Osteoblast (primary cell): ENCODE data around the gene SLC44A5. TPM values are rescaled to one million over a fixed set of nuclear protein-coding genes. Genes with fewer than 3 reads are reported as not detected.
A peak's percentile ranks its signal among the peaks of the same experiment; 100 is the strongest.
"Not testable (repeated sequence)": the region's sequence is repeated elsewhere in the genome, so short reads cannot be mapped to it uniquely, and the experiment has no call there.

Source experiments
- DNase-seq: peaks from one replicate; pipeline ENCODE4 v3.0.0; 2011; ENCODE audit warnings: low spot score, mixed read lengths; ENCODE audit not compliant: insufficient read length; ENCODE audit errors: missing footprints
- H2AFZ ChIP-seq: 2 replicates; pipeline ENCODE4 v1.6.0; 2011; ENCODE audit warnings: mild to moderate bottlenecking, low read length
- H3K27ac ChIP-seq: 2 replicates; pipeline ENCODE4 v1.5.1; 2011; ENCODE audit warnings: mild to moderate bottlenecking, low read depth, low read length, moderate library complexity
- H3K27me3 ChIP-seq: 2 replicates; pipeline ENCODE4 v1.6.0; 2012; ENCODE audit warnings: mild to moderate bottlenecking, control low read depth, inconsistent platforms, low read length, moderate library complexity; ENCODE audit not compliant: insufficient read depth
- H3K36me3 ChIP-seq: 2 replicates; pipeline ENCODE4 v1.5.1; 2011; ENCODE audit warnings: mild to moderate bottlenecking, low read length, control low read depth, moderate library complexity; ENCODE audit not compliant: insufficient read depth
- H3K4me1 ChIP-seq: 2 replicates; pipeline ENCODE4 v1.5.1; 2011; ENCODE audit warnings: mild to moderate bottlenecking, low read length, control low read depth, moderate library complexity; ENCODE audit not compliant: insufficient read depth
- H3K4me2 ChIP-seq: 2 replicates; pipeline ENCODE4 v1.6.0; 2011; ENCODE audit warnings: mild to moderate bottlenecking, low read length; ENCODE audit not compliant: insufficient read depth
- H3K4me3 ChIP-seq: fragments of 200-600 bp; sonication (generic); 3 replicates; pipeline ENCODE4 v1.5.1; 2012; ENCODE audit warnings: mild to moderate bottlenecking, low read length, inconsistent platforms; ENCODE audit not compliant: insufficient read depth
- H3K79me2 ChIP-seq: 2 replicates; pipeline ENCODE4 v1.6.0; 2012; ENCODE audit warnings: mild to moderate bottlenecking, low read length, control low read depth, inconsistent platforms; ENCODE audit not compliant: insufficient read depth
- H3K9me3 ChIP-seq: 2 replicates; pipeline ENCODE4 v1.5.1; 2011; ENCODE audit warnings: low read depth, low read length, control low read depth
- H4K20me1 ChIP-seq: 2 replicates; pipeline ENCODE4 v1.6.0; 2012; ENCODE audit warnings: mild to moderate bottlenecking, low read length, control low read depth; ENCODE audit not compliant: insufficient read depth
- total RNA-seq: library from RNA; depleted of rRNA; stranded (reverse); fragments of >200 nt; gene quantifications from 2 replicates; pipeline ENCODE4 v1.2.3, GENCODE V29; 2012
- TF ChIP-seq, protein P1 (sequence below): IDR thresholded peaks from 2 replicates; pipeline ENCODE4 v1.5.1; 2011; ENCODE audit warnings: mild to moderate bottlenecking, low read depth, low read length, moderate library complexity; ENCODE audit errors: extremely low read depth

The SLC44A5 gene
- total RNA-seq, 1 donor = 0.36 TPM

DNA sequence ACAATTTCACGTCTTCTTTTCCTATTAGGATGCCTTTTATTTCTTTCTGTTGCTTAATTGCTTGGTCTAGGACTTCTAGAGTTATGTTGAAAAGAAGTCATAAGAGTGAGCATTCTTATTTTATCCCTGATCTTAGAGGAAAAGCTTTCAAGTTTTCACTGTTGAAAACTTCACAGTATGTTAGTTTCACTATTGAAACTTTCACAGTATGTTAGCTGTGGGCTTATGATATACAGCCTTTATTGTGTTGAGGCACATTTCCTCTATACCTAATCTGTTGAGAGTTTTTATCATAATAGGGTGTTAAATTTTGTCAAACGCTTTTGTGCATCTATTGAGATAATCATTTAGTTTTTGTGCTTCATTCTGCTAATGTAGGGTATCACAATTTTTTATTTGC, 249.7 kb downstream of the SLC44A5 start:
- H4K20me1 ChIP-seq = no peaks in the 10 kb centered on the region
- H3K4me1 ChIP-seq = no peaks in the 10 kb centered on the region
- no peak overlapping the region for H3K4me3 ChIP-seq
- no peak overlapping the region for H3K4me2 ChIP-seq
- no peaks in the 10 kb centered on the region for H3K36me3 ChIP-seq
- H3K9me3 ChIP-seq = no peaks in the 10 kb centered on the region
- no peak for DNase-seq
- H3K27me3 ChIP-seq = no peaks in the 10 kb centered on the region
- H3K27ac ChIP-seq = no peak overlapping the region
- H3K79me2 ChIP-seq = no peaks in the 10 kb centered on the region
- TF ChIP-seq, protein P1, sequence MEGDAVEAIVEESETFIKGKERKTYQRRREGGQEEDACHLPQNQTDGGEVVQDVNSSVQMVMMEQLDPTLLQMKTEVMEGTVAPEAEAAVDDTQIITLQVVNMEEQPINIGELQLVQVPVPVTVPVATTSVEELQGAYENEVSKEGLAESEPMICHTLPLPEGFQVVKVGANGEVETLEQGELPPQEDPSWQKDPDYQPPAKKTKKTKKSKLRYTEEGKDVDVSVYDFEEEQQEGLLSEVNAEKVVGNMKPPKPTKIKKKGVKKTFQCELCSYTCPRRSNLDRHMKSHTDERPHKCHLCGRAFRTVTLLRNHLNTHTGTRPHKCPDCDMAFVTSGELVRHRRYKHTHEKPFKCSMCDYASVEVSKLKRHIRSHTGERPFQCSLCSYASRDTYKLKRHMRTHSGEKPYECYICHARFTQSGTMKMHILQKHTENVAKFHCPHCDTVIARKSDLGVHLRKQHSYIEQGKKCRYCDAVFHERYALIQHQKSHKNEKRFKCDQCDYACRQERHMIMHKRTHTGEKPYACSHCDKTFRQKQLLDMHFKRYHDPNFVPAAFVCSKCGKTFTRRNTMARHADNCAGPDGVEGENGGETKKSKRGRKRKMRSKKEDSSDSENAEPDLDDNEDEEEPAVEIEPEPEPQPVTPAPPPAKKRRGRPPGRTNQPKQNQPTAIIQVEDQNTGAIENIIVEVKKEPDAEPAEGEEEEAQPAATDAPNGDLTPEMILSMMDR = no peak
- H2AFZ ChIP-seq = no peak overlapping the region

DNA sequence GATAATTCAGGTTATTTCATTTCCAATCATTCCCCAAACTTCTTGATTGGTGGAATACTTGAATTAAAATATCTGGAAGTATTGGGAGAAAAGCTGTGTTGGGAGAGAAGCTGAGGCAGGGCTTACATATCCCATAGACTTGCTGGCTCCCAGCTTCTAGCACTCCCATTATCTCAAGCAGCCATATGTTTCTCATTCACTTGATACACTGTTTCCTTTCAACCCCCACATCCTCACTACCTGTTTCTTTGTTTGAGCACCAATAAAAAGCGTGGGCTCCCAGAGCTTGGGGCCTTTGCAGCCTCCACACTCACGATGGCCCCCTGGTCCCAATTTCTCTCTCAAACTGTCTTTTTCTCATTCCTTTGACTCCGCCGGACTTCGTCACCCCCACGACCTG, 256.6 kb downstream of the SLC44A5 start:
- not testable (repeated sequence) for H3K27me3 ChIP-seq

DNA sequence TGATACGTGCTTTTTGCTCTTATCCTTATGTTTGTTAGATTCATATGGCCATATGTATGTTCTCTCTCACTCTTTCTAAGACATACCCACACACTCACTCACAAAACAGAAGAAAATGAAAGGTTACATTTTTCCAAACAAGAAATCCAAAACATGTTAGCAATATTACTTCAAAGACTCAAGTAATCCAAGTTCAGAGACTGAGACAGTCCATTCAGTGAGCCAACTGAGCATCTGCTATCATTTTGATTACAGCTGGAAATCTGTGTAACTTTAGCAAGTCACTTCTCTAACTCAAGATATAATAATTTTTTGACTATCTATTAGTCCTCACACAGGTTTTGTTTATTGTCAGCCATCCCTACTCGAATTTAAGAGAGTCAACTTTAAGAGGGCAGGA, 257.9 kb downstream of the SLC44A5 start:
- Histone ChIP-seq H3K4me3 (no peak overlapping the region), H3K27me3 (no peaks in the 10 kb centered on the region), H3K27ac (no peak overlapping the region), H3K36me3 (no peaks in the 10 kb centered on the region), H3K79me2 (no peaks in the 10 kb centered on the region), H4K20me1 (no peaks in the 10 kb centered on the region), H3K9me3 (no peaks in the 10 kb centered on the region), H2AFZ (no peak overlapping the region), H3K4me2 (no peak overlapping the region), H3K4me1 (no peaks in the 10 kb centered on the region)
- DNase-seq = no peak
- TF ChIP-seq, protein P1 = no peak

More for the DNA sequence above, 256.6 kb downstream of the SLC44A5 start:
- H3K9me3 ChIP-seq, H3K4me1 ChIP-seq, H3K27ac ChIP-seq, H3K79me2 ChIP-seq, H3K4me2 ChIP-seq, H2AFZ ChIP-seq, DNase-seq, H3K4me3 ChIP-seq, H4K20me1 ChIP-seq, H3K36me3 ChIP-seq: not testable (repeated sequence)

DNA sequence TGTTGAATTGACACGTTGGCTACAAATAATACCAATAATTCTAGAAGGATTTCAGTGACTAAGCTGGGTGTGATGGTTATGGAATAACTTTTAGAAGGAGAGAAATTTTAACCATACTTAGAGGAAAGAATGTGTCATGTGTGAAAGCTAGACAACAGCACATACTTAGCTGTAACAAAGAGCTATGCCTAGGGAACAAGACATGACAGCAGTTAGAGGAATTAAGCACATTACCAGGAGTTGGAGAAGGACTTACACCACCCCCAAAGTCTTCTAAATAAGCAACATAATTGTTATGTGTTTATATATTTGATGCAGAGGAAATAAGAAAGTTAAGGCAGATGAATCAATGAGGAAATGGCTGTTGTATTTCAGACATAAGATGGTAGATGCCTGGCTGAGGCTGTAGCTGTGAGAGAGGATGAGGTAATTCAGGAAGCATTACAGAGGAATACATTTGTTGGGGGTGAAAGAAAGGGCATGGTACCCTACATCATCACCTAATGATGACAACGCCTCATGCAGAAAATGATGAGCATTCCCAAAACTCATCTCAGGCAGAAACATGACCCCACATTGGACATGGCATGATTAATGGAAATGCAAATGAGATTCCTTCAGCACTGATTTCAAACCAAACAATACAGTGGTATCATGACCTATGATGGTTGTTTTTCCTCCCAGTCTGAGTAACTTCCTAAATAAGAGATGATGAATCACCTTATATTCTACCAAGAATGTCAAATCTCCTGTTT, 265.2 kb downstream of the SLC44A5 start:
- Histone ChIP-seq H3K27me3 (no peaks in the 10 kb centered on the region), H3K4me3 (no peak overlapping the region), H3K27ac (peak overlapping the region; percentile 47), H3K9me3 (no peaks in the 10 kb centered on the region), H4K20me1 (no peaks in the 10 kb centered on the region), H2AFZ (peak overlapping the region; percentile 60), H3K36me3 (no peaks in the 10 kb centered on the region), H3K4me1 (no peaks in the 10 kb centered on the region), H3K4me2 (no peak overlapping the region), H3K79me2 (no peaks in the 10 kb centered on the region)
- DNase-seq = peak; percentile 30
- TF ChIP-seq, protein P1 = no peak
